Measurements from ENCODE around the gene ELN.
"Not testable (repeated sequence)": the region's sequence is repeated elsewhere in the genome, so short reads cannot be mapped to it uniquely, and the experiment has no call there.

The ELN gene

DNA sequence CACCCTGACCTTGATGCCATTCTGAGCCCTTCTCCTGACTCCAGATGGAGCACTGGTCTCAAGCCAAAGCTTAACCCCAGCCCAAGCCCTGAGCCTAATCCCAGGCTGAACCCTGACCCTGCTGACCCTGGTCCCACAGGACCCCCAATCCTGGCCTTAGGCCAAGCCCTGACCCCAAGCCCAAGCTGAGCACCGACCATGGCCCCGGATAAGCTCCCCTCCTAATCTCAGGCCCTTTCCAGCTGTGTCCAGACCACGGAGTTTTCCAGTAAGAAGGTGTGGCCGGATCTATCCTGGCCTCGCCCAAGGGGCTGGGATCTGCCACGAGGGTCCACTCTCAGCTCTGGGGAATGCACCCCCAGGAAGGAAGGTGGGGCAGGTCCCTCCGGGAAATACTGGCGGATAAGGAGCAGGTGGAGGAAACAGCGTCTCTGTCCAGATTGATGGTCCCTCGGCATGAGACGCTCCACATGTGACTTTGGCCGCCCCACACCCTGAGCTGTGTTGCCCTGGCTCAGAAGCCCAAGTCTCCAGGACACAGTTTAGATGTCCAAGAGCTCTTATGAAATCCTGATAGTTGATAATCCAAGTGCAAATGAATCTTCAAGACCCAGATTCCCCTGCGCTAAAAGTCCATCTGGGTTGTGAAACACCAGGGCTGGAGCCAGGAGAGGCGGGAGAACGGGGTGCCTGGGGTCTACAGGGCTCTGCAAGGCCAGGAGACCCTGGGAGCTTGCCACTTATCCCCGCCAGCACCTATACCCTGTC is 10.4 kb downstream of the ELN start:
- peaks cover 10 to 68% (median 67%) of the 10 kb centered on the region in 5 donors for H3K4me1 ChIP-seq (ENCODE audit: control insufficient read depth in 5 of 5, insufficient read depth in 5 of 5, low read length in 5 of 5)
- peak overlapping the region; percentile 58 for H3K27ac ChIP-seq (ENCODE audit: low read depth, low read length)
- peaks cover 0 to 41% (median 26%) of the 10 kb centered on the region in 5 donors for H3K36me3 ChIP-seq (ENCODE audit: control insufficient read depth in 5 of 5, insufficient read depth in 5 of 5, low read length in 5 of 5)
- peak overlapping the region in 2 of 5 donors; percentile 3 to 53 for H3K9ac ChIP-seq (ENCODE audit: low read length in 5 of 5)
- H3K27me3 ChIP-seq (ENCODE audit: control insufficient read depth in 5 of 5, insufficient read depth in 4 of 5, low read length in 5 of 5): no peaks in the 10 kb centered on the region
- H3K4me3 ChIP-seq (ENCODE audit: low read depth in 1 of 5, low read length in 5 of 5): no peak overlapping the region
- no peaks in the 10 kb centered on the region for H3K9me3 ChIP-seq (ENCODE audit: control insufficient read depth in 5 of 5, low read length in 5 of 5)

DNA sequence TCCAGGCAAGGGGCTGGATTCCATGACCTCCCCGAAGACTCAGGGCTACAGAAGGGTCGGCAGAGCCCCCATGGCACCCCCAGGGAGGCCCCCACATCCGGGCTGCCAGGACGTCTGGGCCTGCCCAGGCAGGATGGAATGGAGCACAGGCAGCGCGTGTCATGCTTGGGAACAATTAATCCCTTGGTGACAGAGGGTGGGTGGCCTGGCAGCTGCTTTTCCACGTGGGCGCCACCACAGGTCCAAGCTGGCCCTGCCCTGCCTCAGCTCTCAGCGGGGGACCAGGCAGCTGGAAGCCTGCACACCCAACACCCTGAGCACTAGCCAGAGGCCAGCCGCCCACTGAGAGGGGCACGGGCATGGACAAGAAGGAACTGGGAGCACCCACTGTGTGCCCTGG is 11.4 kb downstream of the ELN start:
- peaks cover 4 to 61% (median 58%) of the 10 kb centered on the region in 5 donors for H3K4me1 ChIP-seq (ENCODE audit: control insufficient read depth in 5 of 5, insufficient read depth in 5 of 5, low read length in 5 of 5)
- H3K36me3 ChIP-seq (ENCODE audit: control insufficient read depth in 5 of 5, insufficient read depth in 5 of 5, low read length in 5 of 5): peaks cover 0 to 50% (median 26%) of the 10 kb centered on the region in 5 donors
- no peaks in the 10 kb centered on the region for H3K27me3 ChIP-seq (ENCODE audit: control insufficient read depth in 5 of 5, insufficient read depth in 4 of 5, low read length in 5 of 5)
- H3K9me3 ChIP-seq (ENCODE audit: control insufficient read depth in 5 of 5, low read length in 5 of 5): no peaks in the 10 kb centered on the region
- no peak overlapping the region for H3K4me3 ChIP-seq (ENCODE audit: low read depth in 1 of 5, low read length in 5 of 5)
- H3K9ac ChIP-seq (ENCODE audit: low read length in 5 of 5): no peak overlapping the region
- H3K27ac ChIP-seq (ENCODE audit: low read depth, low read length): no peak overlapping the region

DNA sequence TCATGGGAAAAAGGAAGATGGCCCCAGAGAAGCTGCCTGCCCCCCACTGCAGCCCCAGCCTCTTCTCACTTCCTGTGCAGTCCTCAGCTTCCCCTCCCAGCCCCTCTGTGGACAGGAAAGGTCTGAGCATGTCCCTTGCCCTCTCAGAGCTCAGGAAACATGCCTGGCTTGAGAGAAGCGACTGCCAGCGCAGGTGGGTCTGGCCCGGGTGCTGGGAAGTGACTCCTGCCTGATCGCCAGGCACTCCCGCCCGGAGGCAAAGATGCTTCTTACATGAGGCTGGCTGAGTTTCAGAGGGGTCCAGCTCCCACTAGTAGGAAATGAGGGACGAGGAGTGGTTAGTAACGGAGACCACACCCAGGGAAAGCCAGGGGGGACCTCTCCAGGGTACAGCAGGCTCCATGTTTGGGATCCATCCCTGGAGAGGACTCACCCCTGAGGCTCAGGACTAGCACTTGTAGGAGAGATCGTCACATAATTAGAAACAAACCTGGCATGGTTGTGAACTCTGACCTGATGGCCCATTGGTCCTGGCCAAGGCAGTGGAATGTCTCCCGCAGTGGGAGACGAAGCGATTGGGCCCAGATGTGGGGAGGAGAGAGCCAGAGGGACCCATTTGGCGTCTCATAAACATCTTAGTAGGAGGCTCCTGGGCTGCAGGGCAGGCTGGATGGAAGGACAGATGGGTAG is 12.3 kb downstream of the ELN start:
- H3K36me3 ChIP-seq (ENCODE audit: control insufficient read depth in 5 of 5, insufficient read depth in 5 of 5, low read length in 5 of 5): peaks cover 0 to 59% (median 33%) of the 10 kb centered on the region in 5 donors
- H3K9me3 ChIP-seq (ENCODE audit: control insufficient read depth in 5 of 5, low read length in 5 of 5): no peaks in the 10 kb centered on the region
- peaks cover 4 to 52% (median 52%) of the 10 kb centered on the region in 5 donors for H3K4me1 ChIP-seq (ENCODE audit: control insufficient read depth in 5 of 5, insufficient read depth in 5 of 5, low read length in 5 of 5)
- no peak overlapping the region for H3K4me3 ChIP-seq (ENCODE audit: low read depth in 1 of 5, low read length in 5 of 5)
- no peaks in the 10 kb centered on the region for H3K27me3 ChIP-seq (ENCODE audit: control insufficient read depth in 5 of 5, insufficient read depth in 4 of 5, low read length in 5 of 5)
- H3K27ac ChIP-seq (ENCODE audit: low read depth, low read length): no peak overlapping the region
- H3K9ac ChIP-seq (ENCODE audit: low read length in 5 of 5): no peak overlapping the region

DNA sequence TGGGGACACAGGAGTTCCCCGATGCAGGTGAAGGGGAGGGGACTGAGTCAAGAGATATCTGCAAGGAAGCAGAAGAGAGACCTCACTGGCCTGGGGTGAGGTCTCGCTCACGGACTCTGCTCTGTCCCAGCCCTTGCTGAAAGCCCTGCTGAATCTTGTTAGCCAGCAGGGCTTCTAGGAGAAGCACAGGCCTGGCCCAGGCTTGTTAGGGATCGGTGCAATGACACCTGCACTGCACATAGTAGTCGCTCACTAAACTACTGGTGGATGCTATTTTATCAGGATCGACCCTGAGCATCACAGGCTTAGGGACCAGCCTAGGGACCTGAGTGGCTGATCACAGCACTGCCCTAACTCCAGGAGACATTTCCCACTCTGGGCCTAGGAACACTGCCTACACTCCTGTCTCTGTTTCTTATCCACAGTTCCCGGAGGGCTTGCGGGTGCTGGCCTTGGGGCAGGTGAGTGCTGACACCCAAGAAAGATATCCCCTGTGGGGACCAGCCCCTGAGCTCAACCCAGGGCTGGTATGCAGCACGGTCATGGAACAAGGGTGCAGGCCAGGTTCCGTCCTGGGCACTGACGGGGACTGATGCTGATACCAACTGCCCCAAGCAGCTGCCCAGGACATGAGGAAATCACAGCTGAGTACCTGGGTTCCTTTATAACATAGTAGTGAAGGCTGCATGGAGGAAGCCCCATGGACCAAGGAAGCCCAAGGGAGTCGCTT is 13.0 kb downstream of the ELN start:
- H3K9me3 ChIP-seq (ENCODE audit: control insufficient read depth in 5 of 5, low read length in 5 of 5): no peaks in the 10 kb centered on the region
- no peak overlapping the region for H3K27ac ChIP-seq (ENCODE audit: low read depth, low read length)
- no peaks in the 10 kb centered on the region for H3K27me3 ChIP-seq (ENCODE audit: control insufficient read depth in 5 of 5, insufficient read depth in 4 of 5, low read length in 5 of 5)
- H3K9ac ChIP-seq (ENCODE audit: low read length in 5 of 5): no peak overlapping the region
- H3K4me1 ChIP-seq (ENCODE audit: control insufficient read depth in 5 of 5, insufficient read depth in 5 of 5, low read length in 5 of 5): peaks cover 4 to 53% (median 52%) of the 10 kb centered on the region in 5 donors
- no peak overlapping the region for H3K4me3 ChIP-seq (ENCODE audit: low read depth in 1 of 5, low read length in 5 of 5)
- H3K36me3 ChIP-seq (ENCODE audit: control insufficient read depth in 5 of 5, insufficient read depth in 5 of 5, low read length in 5 of 5): peaks cover 0 to 62% (median 31%) of the 10 kb centered on the region in 5 donors

DNA sequence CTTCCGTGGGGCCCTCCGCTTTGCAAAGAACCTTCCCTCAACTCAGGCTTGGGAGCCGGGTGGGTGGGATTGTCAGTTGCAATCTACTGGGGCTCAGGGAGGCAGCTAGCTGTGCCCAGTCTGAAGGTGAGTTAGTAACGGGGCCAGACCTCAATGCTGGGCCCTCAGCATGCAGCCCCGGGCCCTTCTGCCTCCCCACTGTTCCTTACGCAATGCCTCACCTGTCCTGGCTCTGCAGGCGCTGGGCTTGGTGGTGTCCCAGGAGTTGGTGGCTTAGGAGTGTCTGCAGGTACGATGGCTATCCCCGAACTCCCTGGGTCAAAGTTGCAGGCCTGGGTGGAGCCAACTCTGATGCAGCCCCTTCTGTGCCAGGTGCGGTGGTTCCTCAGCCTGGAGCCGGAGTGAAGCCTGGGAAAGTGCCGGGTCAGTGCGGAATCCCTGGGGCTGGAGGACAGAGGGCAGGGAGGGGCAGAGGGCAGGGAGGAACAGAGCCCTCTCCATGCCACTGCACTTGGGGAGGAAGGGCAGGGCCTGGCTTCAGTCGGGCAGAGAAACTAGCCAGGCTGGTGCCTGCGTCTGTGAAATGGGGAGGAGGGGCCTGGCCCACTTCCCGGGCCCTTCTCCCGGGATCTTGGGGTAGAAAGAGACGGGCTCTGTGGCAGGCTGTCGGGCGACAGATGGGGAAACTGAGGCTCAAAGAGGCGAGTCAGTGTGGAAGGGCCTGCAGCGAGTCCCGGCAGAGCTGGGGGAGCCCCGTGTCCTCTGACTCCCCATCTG is 15.0 kb downstream of the ELN start:
- H3K27me3 ChIP-seq (ENCODE audit: control insufficient read depth in 5 of 5, insufficient read depth in 4 of 5, low read length in 5 of 5): no peaks in the 10 kb centered on the region
- no peak overlapping the region for H3K9ac ChIP-seq (ENCODE audit: low read length in 5 of 5)
- H3K4me3 ChIP-seq (ENCODE audit: low read depth in 1 of 5, low read length in 5 of 5): peak overlapping the region in 1 of 5 donors; percentile 19
- peaks cover 4 to 48% (median 44%) of the 10 kb centered on the region in 5 donors for H3K4me1 ChIP-seq (ENCODE audit: control insufficient read depth in 5 of 5, insufficient read depth in 5 of 5, low read length in 5 of 5)
- no peak overlapping the region for H3K27ac ChIP-seq (ENCODE audit: low read depth, low read length)
- H3K36me3 ChIP-seq (ENCODE audit: control insufficient read depth in 5 of 5, insufficient read depth in 5 of 5, low read length in 5 of 5): peaks cover 0 to 69% (median 37%) of the 10 kb centered on the region in 5 donors
- no peaks in the 10 kb centered on the region for H3K9me3 ChIP-seq (ENCODE audit: control insufficient read depth in 5 of 5, low read length in 5 of 5)

DNA sequence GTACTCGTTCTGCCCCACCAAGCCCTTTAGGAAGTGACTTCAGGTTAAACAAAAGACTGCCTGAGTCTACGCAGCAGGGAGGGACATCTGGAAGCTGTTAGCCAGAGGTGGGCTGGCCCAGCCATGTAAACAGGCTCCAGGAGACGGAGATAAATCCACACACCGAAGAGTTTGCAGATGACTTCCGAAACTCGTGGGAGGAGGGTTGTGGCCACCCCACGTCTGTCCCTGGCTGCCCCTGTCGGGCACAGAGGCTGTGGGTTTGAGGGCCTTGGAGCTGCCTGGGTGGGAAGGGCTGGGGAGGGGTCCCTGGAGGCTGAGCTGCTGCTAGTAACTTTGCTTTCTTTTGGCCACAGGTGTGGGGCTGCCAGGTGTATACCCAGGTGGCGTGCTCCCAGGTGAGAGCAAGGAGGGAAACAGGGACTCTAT is 15.6 kb downstream of the ELN start:
- Histone ChIP-seq H3K36me3 (ENCODE audit: control insufficient read depth in 5 of 5, insufficient read depth in 5 of 5, low read length in 5 of 5) (peaks cover 1 to 75% (median 43%) of the 10 kb centered on the region in 5 donors), H3K9me3 (ENCODE audit: control insufficient read depth in 5 of 5, low read length in 5 of 5) (no peaks in the 10 kb centered on the region), H3K4me1 (ENCODE audit: control insufficient read depth in 5 of 5, insufficient read depth in 5 of 5, low read length in 5 of 5) (peaks cover 4 to 42% (median 38%) of the 10 kb centered on the region in 5 donors), H3K27me3 (ENCODE audit: control insufficient read depth in 5 of 5, insufficient read depth in 4 of 5, low read length in 5 of 5) (no peaks in the 10 kb centered on the region), H3K4me3 (ENCODE audit: low read depth in 1 of 5, low read length in 5 of 5) (no peak overlapping the region), H3K9ac (ENCODE audit: low read length in 5 of 5) (no peak overlapping the region), H3K27ac (ENCODE audit: low read depth, low read length) (no peak overlapping the region)

DNA sequence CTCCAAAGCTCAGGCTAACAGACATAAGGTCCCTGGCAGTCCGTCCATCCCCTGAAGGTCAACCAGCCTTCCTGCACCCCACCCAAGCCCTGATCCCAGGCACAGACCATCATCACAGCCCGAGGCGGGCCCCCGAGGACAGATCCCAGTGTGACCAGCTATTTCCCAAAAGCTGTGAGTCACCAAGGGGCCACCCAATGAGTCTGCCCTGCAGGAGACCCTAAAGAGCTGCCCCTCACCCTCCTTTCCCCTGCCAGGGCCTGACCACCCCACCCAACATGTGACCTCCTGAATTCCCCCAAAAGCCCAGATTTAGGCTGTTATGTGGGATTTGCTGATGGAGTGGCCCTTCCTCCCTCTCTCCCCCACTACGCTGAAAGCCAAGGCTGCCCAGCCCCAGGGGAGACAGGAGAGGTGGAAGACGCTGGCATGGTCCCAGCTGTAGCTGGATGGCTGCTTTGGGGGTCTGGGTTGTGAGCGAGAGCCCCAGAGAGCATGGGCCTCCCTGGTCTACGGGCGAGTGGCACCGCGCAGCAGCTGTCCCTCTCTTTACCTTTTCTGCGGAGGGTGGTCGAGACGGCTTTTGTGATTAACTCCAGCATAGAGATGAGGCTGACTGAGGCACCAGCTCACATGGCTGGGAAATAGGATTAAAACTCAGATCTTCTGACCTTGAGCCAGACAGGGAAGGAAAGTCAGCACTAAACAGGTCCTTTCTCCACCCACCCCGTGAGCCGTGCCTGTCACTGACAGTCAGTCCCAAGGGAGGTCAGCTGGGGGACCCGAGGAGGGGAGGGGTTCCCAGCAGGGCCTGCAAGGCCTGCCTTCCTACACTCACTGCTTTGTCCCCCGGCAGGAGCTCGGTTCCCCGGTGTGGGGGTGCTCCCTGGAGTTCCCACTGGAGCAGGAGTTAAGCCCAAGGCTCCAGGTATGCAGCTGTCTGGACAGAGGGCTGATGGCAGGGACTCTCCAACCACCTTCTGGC is 16.7 kb downstream of the ELN start:
- Histone ChIP-seq H3K27ac (ENCODE audit: low read depth, low read length) (no peak overlapping the region), H3K4me1 (ENCODE audit: control insufficient read depth in 5 of 5, insufficient read depth in 5 of 5, low read length in 5 of 5) (peaks cover 0 to 31% (median 26%) of the 10 kb centered on the region in 5 donors), H3K9ac (ENCODE audit: low read length in 5 of 5) (peak overlapping the region in 1 of 5 donors; percentile 15), H3K4me3 (ENCODE audit: low read depth in 1 of 5, low read length in 5 of 5) (no peak overlapping the region), H3K36me3 (ENCODE audit: control insufficient read depth in 5 of 5, insufficient read depth in 5 of 5, low read length in 5 of 5) (peaks cover 12 to 82% (median 54%) of the 10 kb centered on the region in 5 donors), H3K9me3 (ENCODE audit: control insufficient read depth in 5 of 5, low read length in 5 of 5) (no peaks in the 10 kb centered on the region), H3K27me3 (ENCODE audit: control insufficient read depth in 5 of 5, insufficient read depth in 4 of 5, low read length in 5 of 5) (no peaks in the 10 kb centered on the region)

DNA sequence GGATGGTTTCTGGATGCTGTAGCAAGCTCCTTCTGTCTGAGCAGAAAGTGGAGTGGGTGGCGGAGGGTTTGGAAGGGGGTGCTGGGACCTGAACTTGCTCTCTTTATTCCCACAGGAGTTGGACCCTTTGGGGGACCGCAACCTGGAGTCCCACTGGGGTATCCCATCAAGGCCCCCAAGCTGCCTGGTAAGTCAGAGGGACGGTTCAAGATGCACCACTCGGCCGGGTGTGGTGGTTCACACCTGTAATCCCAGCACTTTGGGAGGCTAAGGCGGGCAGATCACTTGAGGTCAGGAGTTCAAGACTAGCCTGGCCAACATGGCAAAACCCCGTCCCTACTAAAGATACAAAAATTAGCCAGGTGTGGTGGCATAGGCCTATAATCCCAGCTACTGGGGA is 18.6 kb downstream of the ELN start:
- H3K27ac ChIP-seq (ENCODE audit: low read depth, low read length); H3K9ac ChIP-seq (ENCODE audit: low read length in 5 of 5); H3K27me3 ChIP-seq (ENCODE audit: control insufficient read depth in 5 of 5, insufficient read depth in 4 of 5, low read length in 5 of 5); H3K9me3 ChIP-seq (ENCODE audit: control insufficient read depth in 5 of 5, low read length in 5 of 5); H3K4me3 ChIP-seq (ENCODE audit: low read depth in 1 of 5, low read length in 5 of 5): not testable (repeated sequence)
- peaks cover 0 to 17% (median 14%) of the 10 kb centered on the region in 5 donors for H3K4me1 ChIP-seq (ENCODE audit: control insufficient read depth in 5 of 5, insufficient read depth in 5 of 5, low read length in 5 of 5)
- H3K36me3 ChIP-seq (ENCODE audit: control insufficient read depth in 5 of 5, insufficient read depth in 5 of 5, low read length in 5 of 5): peaks cover 16 to 82% (median 57%) of the 10 kb centered on the region in 5 donors
